HL-60 (cell line): Measurements from ENCODE around the gene DOCK10.

Experiments used
- CTCF ChIP-seq: IDR thresholded peaks from one replicate; pipeline ENCODE4 v1.5.1; 2011; ENCODE audit warnings: low read length, control low read depth, inconsistent platforms; ENCODE audit not compliant: insufficient read depth
- POLR2AphosphoS5 ChIP-seq: IDR thresholded peaks from 2 replicates; pipeline ENCODE4 v1.6.1; 2012; ENCODE audit warnings: low read depth

GRCh38 chr2:224927646-224928173, 114.6 kb downstream of the DOCK10 start:
- no peak for TF ChIP-seq CTCF
- TF ChIP-seq POLR2AphosphoS5, result no peak
